H1 (cell line): ENCODE data around the gene LRRFIP1. TPM values are rescaled to one million over a fixed set of nuclear protein-coding genes. Genes with fewer than 3 reads are reported as not detected.

Experiments
- CTCF ChIA-PET: fragments of 300-600 bp; sonication (Branson Sonifier 250); formaldehyde crosslinking; loops from one replicate; lab custom pipeline; 2021; ENCODE audit not compliant: partially characterized antibody; lab: Charles Lee
- POLR2A ChIA-PET: fragments of 300-600 bp; sonication (Branson Sonifier 250); formaldehyde crosslinking; loops from one replicate; lab custom pipeline; 2021; ENCODE audit warnings: inconsistent platforms; ENCODE audit not compliant: partially characterized antibody; lab: Charles Lee
- DNase-seq, 2 experiments: peaks; one replicate each; pipeline versions ENCODE4 v3.0.0 to v3.0.0-alpha.2; 2010 to 2022; ENCODE audit warnings: low spot score in 2 of 2, low read depth in 1 of 2, mixed read lengths in 1 of 2
- FAIRE-seq: peaks from 2 replicates; lab custom pipeline; 2011; peaks lifted over from hg19 to GRCh38; lab: Jason Lieb, UNC
- H2AFZ ChIP-seq: 2 replicates; pipeline ENCODE4 v1.8.1; 2012; ENCODE audit warnings: low read length, inconsistent platforms
- H2AK5ac ChIP-seq: 2 replicates; pipeline ENCODE4 v1.6.1; 2013; ENCODE audit warnings: low read depth, low read length
- H2BK120ac ChIP-seq: replicated peaks from 2 replicates; pipeline ENCODE3; 2013; ENCODE audit warnings: low read depth, low read length, inconsistent platforms
- H2BK12ac ChIP-seq: 2 replicates; pipeline ENCODE4 v1.6.1; 2013; ENCODE audit warnings: low read depth, low read length
- H2BK15ac ChIP-seq: 2 replicates; pipeline ENCODE4 v1.6.1; 2013; ENCODE audit warnings: low read length
- H2BK20ac ChIP-seq: 2 replicates; pipeline ENCODE4 v1.6.1; 2013; ENCODE audit warnings: low read length
- H2BK5ac ChIP-seq: 2 replicates; pipeline ENCODE4 v1.6.1; 2013; ENCODE audit warnings: low read depth, low read length
- H3K14ac ChIP-seq: 2 replicates; pipeline ENCODE4 v1.6.1; 2013; ENCODE audit warnings: inconsistent platforms; ENCODE audit not compliant: insufficient read length
- H3K18ac ChIP-seq: 2 replicates; pipeline ENCODE4 v1.6.1; 2013; ENCODE audit warnings: low read length; ENCODE audit errors: extremely low read depth
- H3K23ac ChIP-seq: 2 replicates; pipeline ENCODE4 v1.6.1; 2013; ENCODE audit warnings: inconsistent platforms; ENCODE audit not compliant: insufficient read length
- H3K23me2 ChIP-seq: 2 replicates; pipeline ENCODE4 v1.6.1; 2013; ENCODE audit warnings: low read depth, low read length
- H3K27ac ChIP-seq: 2 replicates; pipeline ENCODE4 v1.6.1; 2011; ENCODE audit warnings: low read depth, low read length, inconsistent platforms
- H3K27me3 ChIP-seq, 4 experiments: replicated peaks in 1 of 4; 1 replicate in 1 of 4; 2 replicates in 3 of 4; pipeline versions ENCODE4 v1.6.1 to v1.8.1; 2011 to 2013; ENCODE audit warnings: low read length in 3 of 4, mild to moderate bottlenecking in 3 of 4, inconsistent platforms in 2 of 4, mixed read lengths in 2 of 4, moderate library complexity in 1 of 4; ENCODE audit not compliant: control insufficient read depth in 3 of 4, insufficient read depth in 3 of 4; ENCODE audit errors: extremely low read depth in 1 of 4
- H3K36me3 ChIP-seq, 4 experiments: 2 replicates each; pipeline versions ENCODE4 v1.6.1 to v1.8.1; 2011 to 2013; ENCODE audit warnings: mild to moderate bottlenecking in 4 of 4, low read length in 3 of 4, moderate library complexity in 2 of 4, control low read depth in 1 of 4, inconsistent platforms in 1 of 4; ENCODE audit not compliant: insufficient read depth in 4 of 4, control insufficient read depth in 2 of 4
- H3K4ac ChIP-seq: replicated peaks from 2 replicates; pipeline ENCODE3; 2013; ENCODE audit warnings: low read length, low read depth, mixed read lengths, inconsistent platforms; ENCODE audit not compliant: insufficient read length
- H3K4me1 ChIP-seq, 4 experiments: replicated peaks in 1 of 4; 1 replicate in 1 of 4; 2 replicates in 3 of 4; pipeline versions ENCODE4 v1.6.1 to v1.8.1; 2011 to 2013; ENCODE audit warnings: low read length in 3 of 4, inconsistent platforms in 2 of 4, mixed read lengths in 1 of 4; ENCODE audit not compliant: insufficient read depth in 4 of 4, control insufficient read depth in 3 of 4
- H3K4me2 ChIP-seq, 2 experiments: 2 replicates each; pipeline versions ENCODE4 v1.6.1 to v1.8.1; 2011 to 2013; ENCODE audit warnings: low read depth in 2 of 2, low read length in 2 of 2, control low read depth in 1 of 2, inconsistent platforms in 1 of 2, mild to moderate bottlenecking in 1 of 2; ENCODE audit not compliant: insufficient read depth in 1 of 2
- H3K4me3 ChIP-seq, 4 experiments: fragments of 200-600, 300-600 bp in 1 of 4; sonication (generic), shearing (Covaris generic), sonication (Bioruptor Twin) in 1 of 4; 2 replicates each; pipeline versions ENCODE4 v1.5.1 to v1.8.1; 2011 to 2016; ENCODE audit warnings: low read length in 4 of 4, low read depth in 3 of 4, control low read depth in 2 of 4, inconsistent platforms in 2 of 4, mild to moderate bottlenecking in 2 of 4, mixed read lengths in 1 of 4, moderate library complexity in 1 of 4; ENCODE audit not compliant: insufficient read depth in 2 of 4; ENCODE audit errors: extremely low read depth in 1 of 4
- H3K56ac ChIP-seq: replicated peaks from 2 replicates; pipeline ENCODE3; 2013; ENCODE audit warnings: low read depth, mild to moderate bottlenecking, mixed read lengths, low read length, inconsistent platforms; ENCODE audit not compliant: insufficient read length
- H3K79me1 ChIP-seq: 2 replicates; pipeline ENCODE4 v1.6.1; 2013; ENCODE audit warnings: low read depth, low read length, control low read depth
- H3K79me2 ChIP-seq, 2 experiments: 2 replicates each; pipeline versions ENCODE4 v1.6.1 to v1.8.1; 2012 to 2013; ENCODE audit warnings: low read length in 2 of 2, mild to moderate bottlenecking in 2 of 2, inconsistent platforms in 1 of 2; ENCODE audit not compliant: insufficient read depth in 2 of 2, control insufficient read depth in 1 of 2
- H3K9ac ChIP-seq, 4 experiments: replicated peaks in 1 of 4; 1 replicate in 1 of 4; 2 replicates in 3 of 4; pipeline versions ENCODE4 v1.6.1 to v1.8.1; 2011 to 2013; ENCODE audit warnings: low read depth in 3 of 4, low read length in 3 of 4, control low read depth in 2 of 4, mild to moderate bottlenecking in 2 of 4, moderate library complexity in 2 of 4, inconsistent platforms in 1 of 4; ENCODE audit errors: extremely low read depth in 1 of 4
- H3K9me3 ChIP-seq, 2 experiments: 2 replicates each; pipeline versions ENCODE4 v1.6.1 to v1.8.1; 2012 to 2013; ENCODE audit warnings: mild to moderate bottlenecking in 2 of 2, moderate library complexity in 2 of 2, control low read depth in 1 of 2, inconsistent platforms in 1 of 2, low read depth in 1 of 2, low read length in 1 of 2, mixed read lengths in 1 of 2; ENCODE audit not compliant: insufficient read depth in 2 of 2
- H4K20me1 ChIP-seq, 2 experiments: replicated peaks in 1 of 2; 2 replicates each; pipeline versions ENCODE3 to v1.8.1; 2011 to 2013; ENCODE audit warnings: inconsistent platforms in 2 of 2, low read length in 2 of 2, mild to moderate bottlenecking in 1 of 2; ENCODE audit not compliant: insufficient read depth in 2 of 2, control insufficient read depth in 1 of 2
- H4K5ac ChIP-seq: 2 replicates; pipeline ENCODE4 v1.6.1; 2013; ENCODE audit warnings: low read length, low read depth, mixed read lengths, inconsistent platforms; ENCODE audit not compliant: insufficient read length
- H4K8ac ChIP-seq: 2 replicates; pipeline ENCODE4 v1.8.0; 2013; ENCODE audit warnings: mild to moderate bottlenecking, moderate library complexity, low read length, inconsistent platforms; ENCODE audit not compliant: insufficient read depth; ENCODE audit errors: extremely low read depth
- H4K91ac ChIP-seq: replicated peaks from 2 replicates; pipeline ENCODE3; 2013; ENCODE audit warnings: low read length, mixed read lengths, inconsistent platforms; ENCODE audit not compliant: insufficient read length
- ATF2 ChIP-seq: IDR thresholded peaks from 2 replicates; pipeline ENCODE4 v1.6.1; 2012; ENCODE audit warnings: low read length, inconsistent platforms
- CTBP2 ChIP-seq: IDR thresholded peaks from 2 replicates; pipeline ENCODE4 v1.7.0; 2011; ENCODE audit warnings: borderline replicate concordance, mild to moderate bottlenecking, moderate library complexity, mixed read lengths, low read length; ENCODE audit not compliant: insufficient read depth, insufficient read length
- EZH2 ChIP-seq: fragments of 200-600 bp; sonication (generic); IDR thresholded peaks from 2 replicates; pipeline ENCODE4 v1.7.1; 2012; ENCODE audit warnings: low read depth, mild to moderate bottlenecking, moderate library complexity, low read length, inconsistent platforms; ENCODE audit not compliant: severe bottlenecking
- HDAC2 ChIP-seq, 2 experiments: fragments of 300-600 bp in 1 of 2; sonication (generic) in 1 of 2; IDR thresholded peaks; 2 replicates each; pipeline ENCODE4 v1.6.1; 2011 to 2012; ENCODE audit warnings: low read depth in 2 of 2, low read length in 2 of 2, mild to moderate bottlenecking in 2 of 2, moderate library complexity in 2 of 2, borderline replicate concordance in 1 of 2, inconsistent platforms in 1 of 2
- SIN3A ChIP-seq, 2 experiments: IDR thresholded peaks in 1 of 2; conservative IDR thresholded peaks in 1 of 2; 2 replicates each; pipeline ENCODE4 v1.6.1; 2011 to 2012; ENCODE audit warnings: low read length in 2 of 2, improper control_type of control experiment in 1 of 2, low read depth in 1 of 2, mild to moderate bottlenecking in 1 of 2
- SP4 ChIP-seq: IDR thresholded peaks from 2 replicates; pipeline ENCODE4 v1.6.1; 2012; ENCODE audit warnings: low read length, inconsistent platforms
- TAF7 ChIP-seq: optimal IDR thresholded peaks from 2 replicates; pipeline ENCODE3; 2011; ENCODE audit warnings: low read depth, mild to moderate bottlenecking, inconsistent platforms, low read length, moderate library complexity, borderline replicate concordance
- USF2 ChIP-seq: IDR thresholded peaks from 2 replicates; pipeline ENCODE4 v1.6.1; 2011; ENCODE audit warnings: low read length, improper control_type of control experiment
- YY1 ChIP-seq: IDR thresholded peaks from 2 replicates; pipeline ENCODE4 v1.6.1; 2011; ENCODE audit warnings: low read depth, mild to moderate bottlenecking, low read length
- WGBS, 2 experiments: shearing (Covaris generic) in 1 of 2; methylation state at CpG; one replicate each; pipeline versions ENCODE4 v1.1.6 to v1.1.7; 2013 to 2015; ENCODE audit warnings: low lambda C conversion rate in 2 of 2, mixed read lengths in 2 of 2, inconsistent platforms in 1 of 2, low coverage in 1 of 2, missing lambda C conversion rate in 1 of 2; ENCODE audit not compliant: insufficient replicate concordance in 2 of 2, insufficient coverage in 1 of 2, insufficient read length in 1 of 2; ENCODE audit errors: extremely low coverage in 1 of 2, missing lambda C conversion rate in 1 of 2; 5-methylcytosine and 5-hydroxymethylcytosine counted together
- polyA plus RNA-seq, 7 experiments: library from polyadenylated mRNA; depleted of rRNA in 3 of 7; stranded (reverse) in 5 of 7; unstranded in 2 of 7; fragments of >200 nt in 5 of 7; fragments of 200-250 nt in 2 of 7; gene quantifications; 1 replicate in 5 of 7; 2 replicates in 1 of 7; 4 replicates in 1 of 7; pipeline versions ENCODE4 v1.2.1 to v1.2.3, GENCODE V29; 2011 to 2013; ENCODE audit warnings: missing spikeins in 2 of 7, mixed read lengths in 2 of 7
- total RNA-seq: library from RNA; stranded (reverse); fragmentation: NEBNext Ultra II Directional; extraction: Animal tissue kit (Norgen Biotek cat#: 25700); gene quantifications from 2 replicates; pipeline ENCODE4 v1.2.1, GENCODE V29; 2021

Gene LRRFIP1
- total and polyA plus RNA-seq, 2 of the 8 experiments (the other 6 are each of a cell fraction or from before 2014, with no cell fraction given): 12.1 to 75.8 TPM

GRCh38 chr2:237648016-237648381, 20.6 kb downstream of the LRRFIP1 start:
- Histone ChIP-seq H3K14ac (no peak overlapping the region), H4K91ac (no peak overlapping the region), H3K18ac (no peak overlapping the region), H2BK15ac (no peak overlapping the region), H2BK12ac (no peak overlapping the region), H2BK120ac (no peak overlapping the region), H3K4me1 (no peaks in the 10 kb centered on the region; a peak in 1 of 7 replicates), H3K4ac (no peak overlapping the region), H2AK5ac (no peak overlapping the region), H3K9me3 (no peaks in the 10 kb centered on the region; a peak in 1 of 4 replicates), H4K5ac (no peak overlapping the region), H4K20me1 (peaks cover 2 to 3% of the 10 kb centered on the region in 2 experiments), H2AFZ (no peak overlapping the region), H3K9ac (no peak overlapping the region), H3K79me1 (no peaks in the 10 kb centered on the region; the same call in 1 of the 2 replicates), H3K27me3 (no peaks in the 10 kb centered on the region), H3K23ac (no peak overlapping the region), H2BK20ac (no peak overlapping the region), H3K36me3 (no peaks in the 10 kb centered on the region), H3K79me2 (no peaks in the 10 kb centered on the region; a peak in 1 of 4 replicates), H3K27ac (no peak overlapping the region), H2BK5ac (no peak overlapping the region), H4K8ac (no peak overlapping the region), H3K23me2 (no peaks in the 10 kb centered on the region), H3K4me2 (no peak overlapping the region), H3K4me3 (no peak overlapping the region), H3K56ac (no peak overlapping the region)
- FAIRE-seq (no peak), DNase-seq (no peak)
- ChIA-PET POLR2A (interaction anchor here (0.8 kb wide), 1 partner anchor 11 kb away, joined by 3 read pairs; no protein-coding TSS in a partner anchor), CTCF (no interaction called here)
- WGBS, 2 experiments: 90% methylated on average over 9 of the region's 9 CpGs; no CpG with 5 or more reads in 1 of the 2 experiments
- TF ChIP-seq EZH2 (no peak), USF2 (no peak), SIN3A (conservative IDR thresholded peaks at IDR 0.05 in 1 of 2, IDR thresholded peaks at IDR 0.05 in 1 of 2; ENCODE audit: low read depth in 1 of 2, low read length in 2 of 2) (no peak), YY1 (no peak), HDAC2 (IDR thresholded peaks at IDR 0.05; ENCODE audit: borderline replicate concordance in 1 of 2, low read depth in 2 of 2, low read length in 2 of 2) (no peak), ATF2 (no peak), SP4 (no peak), TAF7 (no peak), CTBP2 (no peak)
